ENCODE results near the gene PRKCG.
"Not testable (repeated sequence)": the region's sequence is repeated elsewhere in the genome, so short reads cannot be mapped to it uniquely, and the experiment has no call there.

The PRKCG gene

DNA sequence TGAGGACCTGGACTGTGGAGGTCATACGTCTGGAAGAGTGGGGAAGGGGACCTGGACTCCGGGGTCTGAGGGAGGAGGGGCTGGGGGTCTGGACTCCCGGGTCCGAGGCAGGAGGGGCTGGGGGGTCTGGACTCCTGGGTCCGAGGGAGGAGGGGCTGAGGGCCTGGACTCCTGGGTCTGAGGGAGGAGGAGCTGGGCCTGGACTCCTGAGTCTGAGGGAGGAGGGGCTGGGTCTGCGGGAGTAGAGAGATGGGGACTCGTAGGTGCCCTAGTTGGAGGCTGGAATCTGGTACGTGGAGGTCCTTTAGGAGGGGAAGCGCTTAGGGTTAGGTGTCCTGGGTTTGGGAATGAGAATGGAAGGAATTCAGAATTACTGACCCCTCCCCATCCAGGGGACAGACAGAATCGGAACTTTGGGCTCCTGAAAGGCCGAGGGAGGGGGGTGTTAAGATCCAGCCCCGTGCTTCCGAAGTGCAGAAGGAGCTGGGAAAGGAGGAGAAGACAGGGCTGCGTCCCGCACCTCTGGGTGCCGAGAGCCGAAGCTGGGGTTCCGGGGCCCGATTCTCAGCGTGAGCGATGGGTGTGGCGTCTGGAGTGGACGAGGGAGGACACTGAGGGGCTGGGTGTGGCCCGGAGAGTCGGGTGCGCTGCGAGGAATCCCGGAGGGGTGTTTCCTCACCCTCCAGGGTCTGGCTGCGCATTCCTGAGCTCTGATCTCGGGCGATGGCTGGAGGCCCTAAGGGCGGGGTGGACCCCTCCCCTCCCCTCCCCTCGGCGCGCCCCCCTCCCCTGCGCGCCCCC, 13.7 kb upstream of the PRKCG start:
- TF ChIP-seq GATA1 (IDR thresholded peaks at IDR 0.05; ENCODE audit: low read depth, low read length), result no peak
- no peak for TF ChIP-seq POLR2A (IDR thresholded peaks at IDR 0.05; ENCODE audit: low read length)
- DNase-seq, result no peak

DNA sequence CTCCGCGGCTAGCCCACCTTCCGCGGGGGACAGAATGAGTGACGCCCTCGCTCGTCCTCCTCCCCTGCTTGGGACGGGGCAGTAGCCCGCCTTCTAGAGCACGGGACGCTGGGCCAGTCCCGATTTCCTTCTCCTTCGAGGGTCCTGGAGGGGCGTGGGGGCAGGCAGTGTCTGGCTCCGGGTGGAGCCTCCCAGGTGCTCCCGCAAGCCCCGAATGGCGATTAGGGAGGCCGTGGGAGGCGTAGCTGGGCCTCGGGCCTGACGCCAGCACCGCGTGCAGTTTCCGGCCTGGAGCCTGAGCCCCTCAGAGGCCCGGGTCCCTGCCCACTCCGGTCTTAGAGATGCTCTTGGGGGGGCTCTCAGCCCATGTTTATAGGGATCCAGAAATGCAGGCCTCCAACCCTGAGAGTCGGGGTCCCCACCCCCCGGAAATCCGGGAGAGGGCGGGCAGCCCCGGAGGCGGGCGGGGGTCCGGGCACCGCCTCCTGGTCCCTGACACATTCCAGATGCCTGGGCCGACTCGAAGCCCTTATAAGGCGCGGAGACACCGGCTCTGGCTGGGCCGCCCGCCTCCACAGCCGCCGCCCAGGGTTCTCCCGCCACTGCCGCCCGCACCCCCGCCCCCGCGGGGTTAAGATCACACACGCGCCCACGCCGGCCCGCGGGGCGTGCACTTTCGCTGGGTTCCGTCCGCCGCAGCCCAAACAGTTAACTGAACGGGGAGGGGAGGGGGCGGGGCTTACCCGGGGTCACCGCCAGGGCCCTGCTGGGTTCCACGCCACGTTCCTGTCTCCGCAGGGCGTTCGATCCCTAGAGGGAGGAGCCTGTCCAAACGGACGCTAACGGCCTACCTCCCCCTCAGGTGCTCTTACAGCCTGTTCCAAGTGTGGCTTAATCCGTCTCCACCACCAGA, 12.8 kb upstream of the PRKCG start:
- no peak for TF ChIP-seq GATA1 (IDR thresholded peaks at IDR 0.05; ENCODE audit: low read depth, low read length)
- peak; percentile 17 for TF ChIP-seq POLR2A (IDR thresholded peaks at IDR 0.05; ENCODE audit: low read length)
- peak; percentile 78 to 80 for DNase-seq

DNA sequence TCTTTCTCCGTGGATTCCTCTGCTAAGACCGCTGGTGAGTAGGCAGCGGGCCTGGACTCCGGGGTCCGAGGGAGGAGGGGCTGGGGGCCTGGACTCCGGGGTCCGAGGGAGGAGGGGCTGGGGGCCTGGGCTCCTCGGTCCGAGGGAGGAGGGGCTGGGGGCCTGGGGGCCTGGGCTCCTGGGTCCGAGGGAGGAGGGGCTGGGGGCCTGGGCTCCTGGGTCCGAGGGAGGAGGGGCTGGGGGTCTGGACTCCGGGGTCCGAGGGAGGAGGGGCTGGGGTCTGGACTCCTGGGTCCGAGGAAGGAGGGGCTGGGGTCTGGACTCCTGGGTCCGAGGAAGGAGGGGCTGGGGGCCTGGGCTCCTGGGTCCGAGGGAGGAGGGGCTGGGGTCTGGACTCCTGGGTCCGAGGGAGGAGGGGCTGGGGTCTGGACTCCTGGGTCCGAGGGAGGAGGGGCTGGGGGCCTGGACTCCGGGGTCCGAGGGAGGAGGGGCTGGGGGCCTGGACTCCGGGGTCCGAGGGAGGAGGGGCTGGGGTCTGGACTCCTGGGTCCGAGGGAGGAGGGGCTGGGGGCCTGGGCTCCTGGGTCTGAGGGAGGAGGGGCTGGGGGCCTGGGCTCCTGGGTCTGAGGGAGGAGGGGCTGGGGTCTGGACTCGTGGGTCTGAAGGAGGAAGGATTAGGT, 12.1 kb upstream of the PRKCG start:
- not testable (repeated sequence) for DNase-seq

DNA sequence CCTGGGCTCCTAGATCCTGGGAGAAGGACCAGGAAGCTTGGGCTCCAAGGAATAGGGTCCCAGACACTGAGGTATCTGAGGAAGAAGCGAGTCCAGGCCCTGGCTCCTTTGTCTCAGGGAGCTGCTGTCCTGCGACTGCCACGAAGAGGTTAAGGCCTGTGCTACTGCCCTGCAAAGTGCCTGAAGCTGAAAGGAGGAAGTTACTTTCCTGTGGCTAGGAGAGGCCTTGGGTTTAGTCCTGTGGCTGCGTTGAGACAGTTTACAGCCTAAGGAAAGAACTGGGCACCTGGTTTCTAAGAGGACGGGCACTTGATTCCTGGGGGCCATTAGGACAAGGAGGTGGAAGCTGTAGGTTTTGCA, 11.5 kb upstream of the PRKCG start:
- no peak for DNase-seq
- TF ChIP-seq GATA1 (IDR thresholded peaks at IDR 0.05; ENCODE audit: low read depth, low read length) (no peak), POLR2A (IDR thresholded peaks at IDR 0.05; ENCODE audit: low read length) (no peak)

DNA sequence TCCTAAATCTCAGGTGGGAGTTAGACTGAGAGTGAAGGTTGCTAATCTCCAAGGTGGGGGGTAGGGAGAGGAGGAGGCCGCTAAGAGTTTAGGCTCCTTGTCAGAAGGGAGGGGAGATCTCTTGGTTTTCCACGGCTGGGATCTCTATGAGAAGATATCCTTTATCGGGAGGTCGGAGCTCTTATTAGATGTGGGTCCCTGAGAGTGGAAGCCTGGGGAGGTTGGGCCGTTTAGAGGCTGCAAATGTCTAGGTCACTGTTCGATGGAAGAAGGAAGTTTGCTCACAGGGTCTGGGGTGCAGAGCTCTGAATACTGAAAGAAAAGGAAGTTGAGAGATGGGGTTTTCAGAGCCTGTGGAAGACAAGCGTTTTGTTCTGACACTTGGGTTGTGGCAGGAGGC, 10.5 kb upstream of the PRKCG start:
- no peak for DNase-seq
- no peak for TF ChIP-seq POLR2A (IDR thresholded peaks at IDR 0.05; ENCODE audit: low read length)
- no peak for TF ChIP-seq GATA1 (IDR thresholded peaks at IDR 0.05; ENCODE audit: low read depth, low read length)

DNA sequence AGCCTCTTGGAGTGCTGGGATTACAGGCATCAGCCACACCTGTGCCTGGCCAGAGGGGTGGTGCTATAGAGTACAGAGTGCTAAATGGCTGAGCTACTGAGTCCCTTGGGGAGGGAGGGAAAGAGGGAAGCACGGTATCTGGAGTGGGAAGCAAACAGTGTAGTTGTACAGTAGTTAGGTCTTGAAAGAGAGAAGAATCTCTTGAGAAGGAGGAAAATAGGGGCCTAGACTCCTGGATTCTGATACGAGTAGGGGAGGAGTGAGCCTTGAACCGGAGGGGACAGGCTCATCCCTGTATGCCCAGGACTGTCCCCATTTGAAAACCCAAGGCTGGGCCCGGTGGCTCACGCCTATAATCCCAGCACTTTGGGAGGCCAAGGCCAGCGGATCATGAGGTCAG, 9.2 kb upstream of the PRKCG start:
- TF ChIP-seq GATA1 (IDR thresholded peaks at IDR 0.05; ENCODE audit: low read depth, low read length), result no peak
- no peak for TF ChIP-seq POLR2A (IDR thresholded peaks at IDR 0.05; ENCODE audit: low read length)
- no peak for DNase-seq

DNA sequence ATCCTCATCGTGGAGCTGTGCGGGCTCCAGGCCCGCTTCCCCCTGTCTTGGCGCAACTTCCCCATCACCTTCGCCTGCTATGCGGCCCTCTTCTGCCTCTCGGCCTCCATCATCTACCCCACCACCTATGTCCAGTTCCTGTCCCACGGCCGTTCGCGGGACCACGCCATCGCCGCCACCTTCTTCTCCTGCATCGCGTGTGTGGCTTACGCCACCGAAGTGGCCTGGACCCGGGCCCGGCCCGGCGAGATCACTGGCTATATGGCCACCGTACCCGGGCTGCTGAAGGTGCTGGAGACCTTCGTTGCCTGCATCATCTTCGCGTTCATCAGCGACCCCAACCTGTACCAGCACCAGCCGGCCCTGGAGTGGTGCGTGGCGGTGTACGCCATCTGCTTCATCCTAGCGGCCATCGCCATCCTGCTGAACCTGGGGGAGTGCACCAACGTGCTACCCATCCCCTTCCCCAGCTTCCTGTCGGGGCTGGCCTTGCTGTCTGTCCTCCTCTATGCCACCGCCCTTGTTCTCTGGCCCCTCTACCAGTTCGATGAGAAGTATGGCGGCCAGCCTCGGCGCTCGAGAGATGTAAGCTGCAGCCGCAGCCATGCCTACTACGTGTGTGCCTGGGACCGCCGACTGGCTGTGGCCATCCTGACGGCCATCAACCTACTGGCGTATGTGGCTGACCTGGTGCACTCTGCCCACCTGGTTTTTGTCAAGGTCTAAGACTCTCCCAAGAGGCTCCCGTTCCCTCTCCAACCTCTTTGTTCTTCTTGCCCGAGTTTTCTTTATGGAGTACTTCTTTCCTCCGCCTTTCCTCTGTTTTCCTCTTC, 8.0 kb upstream of the PRKCG start:
- DNase-seq, result no peak
- TF ChIP-seq POLR2A (IDR thresholded peaks at IDR 0.05; ENCODE audit: low read length), result no peak
- TF ChIP-seq GATA1 (IDR thresholded peaks at IDR 0.05; ENCODE audit: low read depth, low read length), result no peak

DNA sequence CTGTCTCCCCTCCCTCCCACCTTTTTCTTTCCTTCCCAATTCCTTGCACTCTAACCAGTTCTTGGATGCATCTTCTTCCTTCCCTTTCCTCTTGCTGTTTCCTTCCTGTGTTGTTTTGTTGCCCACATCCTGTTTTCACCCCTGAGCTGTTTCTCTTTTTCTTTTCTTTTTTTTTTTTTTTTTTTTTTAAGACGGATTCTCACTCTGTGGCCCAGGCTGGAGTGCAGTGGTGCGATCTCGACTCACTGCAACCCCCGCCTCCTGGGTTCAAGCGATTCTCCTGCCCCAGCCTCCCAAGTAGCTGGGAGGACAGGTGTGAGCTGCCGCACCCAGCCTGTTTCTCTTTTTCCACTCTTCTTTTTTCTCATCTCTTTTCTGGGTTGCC, 7.4 kb upstream of the PRKCG start:
- TF ChIP-seq POLR2A (IDR thresholded peaks at IDR 0.05; ENCODE audit: low read length) (no peak), GATA1 (IDR thresholded peaks at IDR 0.05; ENCODE audit: low read depth, low read length) (no peak)

DNA sequence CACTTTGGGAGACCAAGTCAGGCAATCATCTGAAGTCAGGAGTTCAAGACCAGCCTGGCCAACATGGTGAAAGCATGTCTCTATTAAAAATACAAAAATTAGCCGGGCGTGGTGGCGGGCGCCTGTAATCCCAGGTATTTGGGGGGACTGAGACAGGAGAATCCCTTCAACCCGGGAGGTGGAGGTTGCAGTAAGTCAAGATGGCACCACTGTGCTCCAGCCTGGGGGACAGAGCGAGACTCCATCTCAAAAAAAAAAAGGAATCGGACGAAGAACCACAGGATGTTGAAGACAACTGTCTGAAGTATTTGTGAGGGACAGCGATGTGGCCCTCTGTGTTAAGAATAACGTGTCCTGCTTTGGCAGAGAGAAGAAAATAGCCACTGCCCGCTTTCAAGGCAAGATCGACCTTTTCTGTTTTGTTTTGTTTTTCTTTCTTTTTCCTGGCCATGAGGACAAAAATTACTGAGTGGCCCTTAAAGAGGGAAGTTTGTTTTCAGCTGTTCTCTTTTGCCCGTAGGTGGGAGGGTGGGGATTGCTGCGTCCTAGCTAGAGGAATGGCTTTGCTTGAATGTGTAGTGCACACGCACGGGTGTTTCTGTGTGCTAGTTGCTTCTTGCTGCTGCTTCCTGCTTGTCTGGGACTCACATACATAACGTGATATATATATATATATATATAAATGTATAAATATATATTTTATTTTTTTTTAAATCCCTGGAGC, 6.2 kb upstream of the PRKCG start:
- TF ChIP-seq POLR2A (IDR thresholded peaks at IDR 0.05; ENCODE audit: low read length) (no peak), GATA1 (IDR thresholded peaks at IDR 0.05; ENCODE audit: low read depth, low read length) (no peak)
- DNase-seq, result no peak

More for the DNA sequence above, 7.4 kb upstream of the PRKCG start:
- DNase-seq, result no peak

DNA sequence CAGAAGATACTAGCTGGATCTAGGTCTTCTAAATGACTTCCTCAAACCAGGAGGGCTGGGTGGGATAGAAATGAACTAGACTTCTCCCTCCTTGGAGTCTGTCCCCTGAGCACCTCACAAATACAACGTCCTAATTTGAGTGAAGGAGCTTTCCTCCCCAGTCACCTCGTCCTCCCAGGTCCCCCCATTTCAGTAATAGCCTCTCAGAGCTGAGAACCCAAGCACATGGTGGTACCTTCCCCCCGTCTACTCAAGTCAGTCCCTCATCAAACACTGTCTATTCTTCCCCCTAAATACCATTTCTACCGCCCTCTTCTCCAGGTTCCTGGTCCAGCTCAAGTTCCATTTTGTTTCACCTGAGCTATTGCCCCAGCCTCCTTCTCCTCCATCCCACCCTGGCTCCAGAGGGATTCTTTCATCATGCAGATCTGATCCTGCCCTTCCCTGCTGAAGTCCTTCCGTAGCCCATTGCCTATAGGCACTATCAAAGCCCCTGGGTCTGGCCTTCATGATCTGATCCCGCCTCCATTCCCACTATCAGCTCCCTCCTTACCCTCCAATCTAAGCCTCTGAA, 5.3 kb upstream of the PRKCG start:
- no peak for DNase-seq
- TF ChIP-seq GATA1 (IDR thresholded peaks at IDR 0.05; ENCODE audit: low read depth, low read length) (no peak), POLR2A (IDR thresholded peaks at IDR 0.05; ENCODE audit: low read length) (no peak)

DNA sequence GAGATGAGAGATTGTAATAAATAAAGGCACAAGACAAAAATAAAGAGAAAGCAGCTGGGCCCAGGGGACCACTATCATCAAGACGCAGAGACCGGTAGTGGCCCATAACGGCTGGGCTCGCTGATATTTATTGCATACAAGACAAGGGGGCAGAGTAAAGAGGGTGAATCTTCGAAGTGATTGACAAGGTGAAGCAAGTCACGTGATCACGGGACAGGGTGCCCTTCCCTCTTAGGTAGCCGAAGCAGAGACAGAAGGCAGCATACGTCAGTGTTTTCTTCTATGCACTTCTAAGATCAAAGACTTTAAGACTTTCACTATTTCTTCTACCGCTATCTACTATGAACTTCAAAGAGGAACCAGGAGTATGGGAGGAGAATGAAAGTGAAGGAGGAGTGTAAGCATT, 4.6 kb upstream of the PRKCG start:
- DNase-seq, result no peak
- no peak for TF ChIP-seq GATA1 (IDR thresholded peaks at IDR 0.05; ENCODE audit: low read depth, low read length)
- no peak for TF ChIP-seq POLR2A (IDR thresholded peaks at IDR 0.05; ENCODE audit: low read length)

DNA sequence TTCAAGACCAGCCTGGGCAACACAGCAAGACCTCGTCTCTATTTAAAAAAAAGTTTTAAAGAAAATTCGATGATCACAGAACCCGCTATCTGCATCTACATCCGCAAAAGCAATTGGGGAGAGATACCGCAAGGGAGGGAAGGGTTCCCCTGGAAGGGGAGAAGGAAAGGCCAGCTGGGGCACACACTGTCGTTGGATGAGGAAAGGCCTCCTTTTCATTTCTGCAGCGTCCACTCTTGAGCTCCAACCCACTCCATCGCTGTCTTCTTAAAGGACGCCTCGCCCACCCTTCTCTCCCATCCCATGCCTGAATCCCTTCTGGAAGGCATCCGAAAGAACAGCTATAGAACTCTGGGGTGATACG, 3.2 kb upstream of the PRKCG start:
- TF ChIP-seq POLR2A (IDR thresholded peaks at IDR 0.05; ENCODE audit: low read length) (no peak), GATA1 (IDR thresholded peaks at IDR 0.05; ENCODE audit: low read depth, low read length) (no peak)
- DNase-seq, result no peak

Data from erythroblast (primary cell).